Upper lobe of left lung (tissue), 6 donors: ENCODE measurements around the gene SF3A1. TPM values are rescaled to one million over a fixed set of nuclear protein-coding genes. Genes with fewer than 3 reads are reported as not detected.
A peak's percentile ranks its signal among the peaks of the same experiment; 100 is the strongest.

Experiments
- ATAC-seq, 2 donors: fragments of 200-7000 bp; cut with Tn5 transposase; one replicate each; pipeline ENCODE4 v1.9.1; 2022; ENCODE audit warnings: mild to moderate bottlenecking in 2 of 2, moderate library complexity in 2 of 2; ENCODE audit not compliant: low FRiP score in 2 of 2
- DNase-seq, 2 donors: peaks; one replicate each; pipeline ENCODE4 v3.0.0-alpha.2; 2019 to 2020
- H3K27ac ChIP-seq, 4 donors: fragments of 200-600 bp; sonication (generic); one replicate each; pipeline ENCODE4 v1.5.1; 2016 to 2019
- H3K27me3 ChIP-seq, 4 donors: fragments of 200-600 bp; sonication (generic); one replicate each; pipeline ENCODE4 v1.5.1; 2017 to 2019
- H3K36me3 ChIP-seq, 4 donors: fragments of 200-600 bp; sonication (generic); one replicate each; pipeline ENCODE4 v1.5.1; 2016 to 2019
- H3K4me1 ChIP-seq, 4 donors: fragments of 200-600 bp; sonication (generic); one replicate each; pipeline ENCODE4 v1.5.1; 2018 to 2019
- H3K4me3 ChIP-seq, 4 donors: fragments of 200-600 bp; sonication (generic); one replicate each; pipeline ENCODE4 v1.5.1; 2017 to 2019; ENCODE audit warnings: mild to moderate bottlenecking in 2 of 4, moderate library complexity in 1 of 4
- H3K9me3 ChIP-seq, 4 donors: fragments of 200-600 bp; sonication (generic); one replicate each; pipeline ENCODE4 v1.5.1; 2018 to 2019
- CTCF ChIP-seq, 6 experiments: fragments of 450-650 bp in 4 of 6; fragments of 200-600 bp in 2 of 6; sonication (generic) in 2 of 6; IDR thresholded peaks; one replicate each; pipeline ENCODE4 v1.5.1; 2016 to 2019; ENCODE audit warnings: antibody characterized with exemption in 6 of 6
- EP300 ChIP-seq, 4 donors: sonication (generic); formaldehyde crosslinking; IDR thresholded peaks; one replicate each; pipeline ENCODE4 v1.5.1; 2017; ENCODE audit warnings: antibody characterized with exemption in 4 of 4, control low read depth in 2 of 4
- POLR2A ChIP-seq, 4 donors: fragments of 450-650 bp; IDR thresholded peaks; one replicate each; pipeline ENCODE4 v1.5.1; 2016 to 2017; ENCODE audit warnings: antibody characterized with exemption in 4 of 4, mild to moderate bottlenecking in 2 of 4
- POLR2AphosphoS5 ChIP-seq, 2 donors: sonication (generic); formaldehyde crosslinking; IDR thresholded peaks; one replicate each; pipeline ENCODE4 v1.5.1; 2017; ENCODE audit warnings: antibody characterized with exemption in 2 of 2
- WGBS, 2 donors: methylation state at CpG; one replicate each; pipeline ENCODE4 v1.1.5; 2017 to 2018; 5-methylcytosine and 5-hydroxymethylcytosine counted together
- total RNA-seq, 6 donors: library from RNA; depleted of rRNA in 4 of 6; stranded (reverse); fragments of >200 nt in 4 of 6; gene quantifications; one replicate each; pipeline versions ENCODE4 v1.1.0 to v1.2.1, GENCODE V29; 2016 to 2021
- donor health status: DM: no; HTN: no; CAD: no; lungs with moderate emphysema.
- donor health status: DM: no; HTN: yes; CAD: no; lungs with severe emphysema.

SF3A1 gene
- total RNA-seq, 6 donors from 2014 or later, result 89.1 to 204 (median 138) TPM

GRCh38 chr22:30392661-30393321 lies 36.1 kb upstream of the SF3A1 start:
- Histone ChIP-seq H3K36me3 (no peaks in the 10 kb centered on the region), H3K27ac (peak overlapping the region in 3 of 4 donors; percentile 36 to 72 (median 40)), H3K27me3 (peaks cover 0 to 13% (median 0%) of the 10 kb centered on the region in 4 donors), H3K4me3 (no peak overlapping the region), H3K4me1 (peaks cover 14 to 31% (median 18%) of the 10 kb centered on the region in 4 donors), H3K9me3 (no peaks in the 10 kb centered on the region)
- peak in 1 of 2 donors; percentile 30 for DNase-seq
- TF ChIP-seq EP300 (IDR thresholded peaks at IDR 0.05) (no peak), POLR2A (IDR thresholded peaks at IDR 0.05) (no peak), POLR2AphosphoS5 (IDR thresholded peaks at IDR 0.05) (no peak), CTCF (IDR thresholded peaks at IDR 0.05) (no peak)
- WGBS, 2 donors, result 57 to 61% methylated on average over 5 to 9 of the region's 9 CpGs
- ATAC-seq, result no peak

GRCh38 chr22:30390974-30391691 lies 34.4 kb upstream of the SF3A1 start:
- 60% methylated on average over 5 of the region's 5 CpGs for WGBS, 2 donors
- ATAC-seq (peak in 1 of 2 donors; percentile 66), DNase-seq (peak in 1 of 2 donors; percentile 74)
- H3K27me3 ChIP-seq, result no peaks in the 10 kb centered on the region
- H3K9me3 ChIP-seq, result no peaks in the 10 kb centered on the region
- no peak overlapping the region for H3K4me3 ChIP-seq
- TF ChIP-seq CTCF (IDR thresholded peaks at IDR 0.05), result peak; percentile 74 to 88 (median 79)
- no peak for TF ChIP-seq POLR2A (IDR thresholded peaks at IDR 0.05)
- peaks cover 10 to 25% (median 15%) of the 10 kb centered on the region in 4 donors for H3K4me1 ChIP-seq
- peak overlapping the region in 1 of 4 donors; percentile 33 for H3K27ac ChIP-seq
- H3K36me3 ChIP-seq, result no peaks in the 10 kb centered on the region

- 4 to 12% methylated on average over 20 to 33 of the region's 95 CpGs for WGBS, 2 donors
- TF ChIP-seq POLR2A (IDR thresholded peaks at IDR 0.05) (peak in 1 of 4 donors; percentile 26), CTCF (IDR thresholded peaks at IDR 0.05) (peak; percentile 95 to 98 (median 97)), POLR2AphosphoS5 (IDR thresholded peaks at IDR 0.05) (no peak)
- no peaks in the 10 kb centered on the region for H3K27me3 ChIP-seq
- H3K4me1 ChIP-seq, result peaks cover 10 to 17% (median 17%) of the 10 kb centered on the region in 4 donors
- peak within 1 kb of the TSS; percentile 41 to 73 (median 64) for H3K4me3 ChIP-seq
- DNase-seq, result peak; percentile 84 to 99
- ATAC-seq, result peak; percentile 93 to 97
- peaks cover 0 to 20% (median 5%) of the 10 kb centered on the region in 4 donors for H3K36me3 ChIP-seq
- peak within 1 kb of the TSS; percentile 60 to 88 (median 71) for H3K27ac ChIP-seq
- H3K9me3 ChIP-seq, result no peaks in the 10 kb centered on the region
These were observed 30.5 kb upstream of the SF3A1 start, which contains the start of gene RNF215 for GRCh38 chr22:30386960-30387827. Gene RNF215, minus strand, starts transcription at chr22:30387411. Its CDS starts 98 bp downstream, at chr22:30387313.

GRCh38 chr22:30386608-30386959 lies 29.9 kb upstream of the SF3A1 start:
- Histone ChIP-seq H3K4me3 (peak overlapping the region; percentile 27 to 73 (median 64)), H3K36me3 (peaks cover 0 to 23% (median 8%) of the 10 kb centered on the region in 4 donors), H3K9me3 (no peaks in the 10 kb centered on the region), H3K27ac (peak overlapping the region; percentile 60 to 88 (median 71)), H3K4me1 (peaks cover 10 to 17% (median 17%) of the 10 kb centered on the region in 4 donors), H3K27me3 (no peaks in the 10 kb centered on the region)
- DNase-seq, result no peak
- ATAC-seq, result no peak
- 13 to 17% methylated on average over 5 to 7 of the region's 10 CpGs for WGBS, 2 donors
- TF ChIP-seq POLR2A (IDR thresholded peaks at IDR 0.05), result no peak
- TF ChIP-seq POLR2AphosphoS5 (IDR thresholded peaks at IDR 0.05), result no peak
- TF ChIP-seq EP300 (IDR thresholded peaks at IDR 0.05), result no peak
- no peak for TF ChIP-seq CTCF (IDR thresholded peaks at IDR 0.05)
